SIG-M5 treated with dmso at 0.1 percent for 504 hours (cell line): Measurements from ENCODE around the gene CPXM2.
"Not testable (repeated sequence)": the region's sequence is repeated elsewhere in the genome, so short reads cannot be mapped to it uniquely, and the experiment has no call there.

Source experiments
- DNase-seq: peaks from one replicate; lab custom pipeline; 2025; ENCODE audit not compliant: unreplicated experiment; lab: John Stamatoyannopoulos, UW

CPXM2 gene

GRCh38 chr10:123746061-123746460 lies 145.5 kb downstream of the CPXM2 start:
- no peak for DNase-seq

DNA sequence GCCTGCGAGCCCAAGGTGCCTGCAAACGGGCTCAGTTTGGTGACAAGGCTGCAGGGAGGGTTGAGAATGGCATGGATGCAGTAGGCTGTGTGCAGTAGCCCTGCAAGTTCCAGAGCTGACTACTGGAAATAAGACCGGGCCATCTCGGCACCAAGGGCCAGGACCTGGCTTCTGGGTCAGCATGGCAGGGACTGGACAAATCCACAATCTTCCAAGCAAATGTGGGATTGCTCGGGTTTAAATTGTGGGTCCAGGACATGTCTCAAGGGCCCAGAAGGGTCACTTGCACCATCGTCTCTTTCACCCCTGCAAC lies 147.4 kb downstream of the CPXM2 start:
- no peak for DNase-seq

DNA sequence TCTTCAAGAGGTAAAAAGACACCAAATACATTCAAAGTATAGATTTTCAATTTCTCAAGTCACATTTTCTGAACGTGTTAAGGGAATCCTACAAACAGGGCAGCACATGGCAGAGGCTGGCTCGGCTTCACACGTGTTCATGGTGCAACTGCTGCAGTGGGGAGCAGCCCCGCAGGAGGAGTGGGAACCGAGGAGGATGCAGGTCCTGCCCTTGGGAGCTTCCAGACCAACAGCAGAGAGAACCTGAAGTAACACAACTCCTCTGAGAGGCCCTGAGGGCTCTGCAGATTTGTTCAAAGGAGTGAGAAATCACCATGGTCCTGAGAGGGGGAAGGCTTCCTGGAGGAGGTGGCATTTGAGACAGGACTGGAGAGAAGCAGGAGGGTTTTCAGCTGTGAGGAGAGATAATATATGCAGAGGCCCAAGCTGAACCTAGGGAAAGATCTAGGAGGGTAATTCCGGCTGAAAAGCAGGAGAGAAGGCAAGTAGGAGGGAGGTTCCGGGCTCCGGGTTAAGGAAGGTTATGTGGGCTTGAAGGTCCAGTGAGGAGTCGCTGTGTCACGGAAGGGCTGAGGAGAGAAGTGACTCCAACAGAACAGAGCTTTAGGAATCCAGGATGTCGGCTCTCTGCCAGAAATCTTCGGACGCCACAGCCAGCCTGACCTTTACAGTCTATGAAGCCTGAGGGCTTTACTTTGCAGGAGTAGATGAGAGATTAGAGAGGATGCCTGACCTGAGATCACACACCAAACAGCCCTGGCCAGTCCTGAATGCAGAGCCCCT lies 148.0 kb downstream of the CPXM2 start:
- DNase-seq, result peak; percentile 11

DNA sequence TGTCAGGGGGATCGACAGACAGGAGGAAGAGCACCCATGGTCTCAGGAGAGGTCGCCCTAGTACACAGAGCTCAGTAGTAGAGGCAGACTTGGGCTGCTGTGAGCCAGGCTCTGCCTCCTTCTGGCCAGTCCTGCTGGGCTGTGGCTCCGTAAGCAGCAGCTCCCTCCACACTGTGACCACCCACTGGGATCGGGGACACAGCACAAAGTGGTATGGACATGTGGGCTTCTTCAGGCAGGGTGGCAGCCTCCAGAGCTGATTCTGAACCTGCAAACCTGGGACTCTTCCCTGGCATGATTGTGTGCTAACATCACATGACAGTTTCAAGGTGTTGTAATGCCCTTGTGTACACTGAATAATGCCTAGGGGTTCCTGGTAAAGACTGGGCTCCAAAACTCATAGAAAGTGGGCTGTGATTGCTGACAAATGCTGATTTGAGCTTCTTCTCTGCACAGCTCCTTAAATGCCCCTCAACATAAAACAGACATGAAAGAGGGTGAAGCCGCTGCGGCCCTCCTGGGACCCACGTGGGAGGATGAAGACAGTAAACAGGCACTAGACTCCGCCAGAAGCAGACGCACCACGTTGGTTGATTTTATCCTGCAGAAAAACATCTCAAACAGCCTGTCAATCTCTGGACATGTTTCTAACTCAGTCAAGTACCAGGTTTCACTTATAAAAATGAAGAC lies 148.7 kb downstream of the CPXM2 start:
- DNase-seq, result no peak

DNA sequence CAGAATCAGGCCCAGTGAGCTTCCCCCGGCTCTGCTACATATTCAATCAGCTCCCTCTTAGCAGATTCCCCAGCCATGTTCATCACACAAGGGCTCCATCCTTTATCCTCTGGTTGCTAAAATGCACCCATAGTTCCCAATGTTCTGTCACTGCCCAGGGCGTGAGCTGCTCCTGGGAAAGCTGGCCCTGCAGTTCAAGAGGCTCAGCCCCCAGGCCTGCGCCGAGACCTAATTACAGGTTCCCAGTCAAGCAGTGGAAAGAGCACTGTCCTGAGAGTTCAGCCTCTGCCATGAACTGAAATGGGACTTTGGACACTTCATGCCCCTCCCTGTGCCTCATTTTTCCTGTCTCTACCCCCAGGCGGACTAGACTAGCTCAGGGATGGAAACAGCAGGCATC lies 149.9 kb downstream of the CPXM2 start:
- DNase-seq, result no peak

DNA sequence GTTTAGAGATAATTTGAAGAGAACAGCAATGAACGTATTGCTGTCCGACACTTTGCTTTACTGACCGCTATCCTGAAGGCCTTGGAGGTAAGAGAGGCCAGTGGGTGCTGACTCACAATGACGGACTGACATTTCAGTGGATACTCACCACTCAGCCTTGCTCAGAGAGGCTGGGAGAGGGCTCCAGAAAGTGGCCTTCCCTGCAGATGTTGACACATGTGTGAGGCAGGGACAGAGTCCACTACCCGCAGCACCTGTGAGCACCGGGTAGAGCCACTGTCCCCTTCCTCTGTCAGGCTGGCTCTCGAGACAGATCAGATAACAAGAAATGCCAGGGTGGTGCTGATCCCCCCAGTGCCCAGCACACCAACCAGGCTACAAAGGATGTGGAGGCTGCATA lies 150.5 kb downstream of the CPXM2 start:
- no peak for DNase-seq

DNA sequence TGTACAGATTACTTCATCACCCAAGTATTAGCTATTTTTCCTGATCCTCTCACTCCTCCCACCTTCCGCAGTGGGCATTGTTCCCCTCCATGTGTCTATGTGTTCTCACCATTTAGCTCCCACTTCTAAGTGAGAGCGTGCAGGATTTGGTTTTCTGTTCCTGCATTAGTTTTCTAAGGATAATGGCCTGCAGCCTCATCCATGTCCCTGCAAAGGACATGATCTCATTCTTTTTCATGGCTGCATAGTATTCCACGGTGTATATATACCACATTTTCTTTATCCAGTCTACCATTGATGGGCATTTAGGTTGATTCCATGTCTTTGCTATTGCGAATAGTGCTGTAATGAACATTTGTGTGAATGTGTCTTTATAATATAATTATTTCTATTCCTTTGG lies 154.7 kb downstream of the CPXM2 start:
- DNase-seq, result not testable (repeated sequence)

DNA sequence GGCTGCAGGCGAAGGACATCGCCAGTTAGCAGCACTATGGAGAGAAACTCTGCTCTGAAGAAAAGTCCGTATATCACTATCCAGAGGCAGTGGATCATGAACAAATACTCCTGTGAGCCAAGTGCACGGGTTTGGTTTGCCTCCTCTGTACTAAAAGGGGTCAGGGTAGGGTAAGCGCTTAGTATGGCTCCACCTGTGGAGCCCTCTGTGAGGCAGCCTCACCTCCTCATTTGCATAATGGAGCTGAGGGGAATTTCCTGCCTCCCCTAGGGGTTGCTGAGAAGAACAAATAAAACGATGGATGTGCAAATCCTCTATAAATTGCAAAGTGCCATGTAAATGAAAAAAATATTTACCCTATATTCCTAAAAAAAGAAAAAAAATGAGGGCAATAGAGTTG lies 162.1 kb downstream of the CPXM2 start:
- no peak for DNase-seq

GRCh38 chr10:123726836-123727235 lies 164.8 kb downstream of the CPXM2 start:
- DNase-seq, result no peak

DNA sequence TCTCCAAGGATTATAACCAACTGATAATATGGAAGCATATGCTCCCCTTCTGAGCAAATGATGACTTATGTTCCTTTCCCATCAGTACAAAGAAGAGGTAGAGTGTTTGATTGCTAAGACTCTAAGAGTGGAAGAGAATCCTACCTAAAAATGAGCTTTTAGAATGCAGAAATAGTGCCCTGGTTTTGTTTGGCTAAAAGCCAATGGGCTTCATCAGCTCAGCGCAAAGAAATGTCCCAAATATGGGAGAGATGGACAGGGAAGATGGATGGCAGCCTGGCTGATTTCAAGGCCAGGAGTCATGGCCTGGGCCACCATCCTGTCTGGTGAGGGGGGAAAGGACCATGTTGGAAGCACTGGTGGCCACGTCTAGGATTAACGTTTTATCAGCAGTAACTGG lies 165.2 kb downstream of the CPXM2 start:
- no peak for DNase-seq

DNA sequence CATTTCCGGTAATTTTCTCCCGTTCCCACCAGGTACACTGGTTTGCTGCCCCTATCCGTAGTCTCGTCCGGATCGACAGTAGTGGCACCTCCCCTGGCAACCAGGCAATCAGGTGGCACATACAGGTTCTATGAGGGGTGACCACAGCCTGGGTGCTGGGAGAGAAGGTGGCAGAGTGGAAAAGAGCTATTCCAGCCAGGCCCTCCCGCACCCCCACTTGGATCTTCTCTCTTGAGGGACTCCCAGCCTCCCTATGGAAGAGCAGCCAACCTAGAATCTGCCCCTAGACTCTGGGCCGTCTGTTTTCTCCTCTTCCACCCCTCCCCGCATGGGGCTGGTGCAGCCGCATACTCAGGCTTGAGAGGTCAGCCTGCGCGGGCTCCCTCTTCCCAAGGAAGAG lies 166.9 kb downstream of the CPXM2 start:
- no peak for DNase-seq

- no peak for DNase-seq
These were observed 169.3 kb downstream of the CPXM2 start for GRCh38 chr10:123722351-123722750.

DNA sequence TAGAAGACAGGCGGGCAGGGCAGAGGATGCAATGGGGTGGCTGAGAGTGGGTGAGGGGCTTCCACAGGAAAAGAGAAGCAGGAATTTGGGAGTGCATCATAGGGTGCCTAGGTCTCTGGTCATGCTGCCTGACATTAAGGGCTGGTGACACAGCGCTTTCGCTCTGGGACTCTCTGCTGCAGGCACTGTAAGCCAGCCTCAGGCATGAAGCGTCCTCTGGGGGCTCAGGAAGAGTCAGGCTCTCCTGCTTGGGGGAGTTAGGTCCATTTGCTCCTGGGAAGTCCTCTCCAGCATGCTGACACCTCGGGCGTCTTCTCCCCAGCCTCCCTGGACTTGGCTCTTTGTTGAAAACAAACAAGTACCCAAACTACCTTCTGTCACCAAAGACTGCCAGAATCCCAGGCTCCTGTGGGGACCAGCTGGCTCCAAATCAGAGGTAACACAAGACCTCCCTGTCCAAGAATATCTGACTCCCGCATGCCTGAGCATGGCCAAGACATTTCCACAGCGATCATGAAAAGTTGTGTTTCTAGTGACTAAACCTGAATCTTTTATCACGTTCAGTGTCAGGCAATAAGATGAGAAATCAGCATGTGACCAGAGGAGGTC lies 170.1 kb downstream of the CPXM2 start:
- no peak for DNase-seq

- no peak for DNase-seq
These were observed 171.1 kb downstream of the CPXM2 start for GRCh38 chr10:123720536-123720935.

DNA sequence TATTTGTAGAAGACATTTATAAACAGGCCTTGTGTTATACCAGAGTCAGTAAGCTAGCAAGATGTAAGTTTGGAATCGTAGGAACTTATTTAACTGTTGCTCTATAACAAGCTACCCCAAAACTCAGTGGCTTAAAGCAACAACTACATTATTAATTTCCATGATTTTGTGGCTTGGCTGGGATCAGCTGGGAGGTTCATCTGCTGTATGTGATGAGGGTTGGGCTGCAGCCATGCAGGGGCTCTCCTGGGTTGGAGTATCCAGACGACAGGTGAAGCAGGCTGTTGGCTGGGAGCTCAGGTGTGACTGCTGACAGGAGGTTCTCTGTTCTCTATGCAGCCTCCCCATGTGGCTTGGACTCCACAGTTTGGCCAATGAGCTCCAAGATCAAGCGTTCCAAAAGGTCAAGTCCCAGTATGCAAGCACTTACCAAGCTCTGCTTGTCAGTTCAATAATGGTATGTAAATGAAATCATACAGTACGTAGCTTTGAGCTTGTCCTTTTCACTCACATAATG lies 173.0 kb downstream of the CPXM2 start:
- no peak for DNase-seq

GRCh38 chr10:123717336-123717735 lies 174.3 kb downstream of the CPXM2 start:
- no peak for DNase-seq

DNA sequence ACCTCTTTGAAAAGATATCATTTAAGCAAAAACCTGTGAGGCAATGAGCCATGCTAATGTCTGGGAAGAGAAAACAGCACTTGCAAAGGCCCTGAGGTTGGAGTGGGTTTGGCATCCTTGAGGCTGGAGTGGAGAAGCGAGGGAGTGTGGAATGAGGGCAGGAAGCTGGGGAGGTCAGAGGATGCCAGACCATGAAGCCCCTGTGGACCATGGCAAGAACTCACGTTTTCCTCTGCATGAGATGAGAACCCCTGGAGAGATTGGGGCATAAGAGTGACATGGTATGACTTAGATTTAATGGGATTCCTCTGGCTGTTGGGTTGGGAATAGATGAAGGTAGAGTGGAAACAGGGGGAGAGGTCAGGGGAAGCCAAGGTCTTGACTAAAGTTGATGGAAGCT lies 176.1 kb downstream of the CPXM2 start:
- no peak for DNase-seq

DNA sequence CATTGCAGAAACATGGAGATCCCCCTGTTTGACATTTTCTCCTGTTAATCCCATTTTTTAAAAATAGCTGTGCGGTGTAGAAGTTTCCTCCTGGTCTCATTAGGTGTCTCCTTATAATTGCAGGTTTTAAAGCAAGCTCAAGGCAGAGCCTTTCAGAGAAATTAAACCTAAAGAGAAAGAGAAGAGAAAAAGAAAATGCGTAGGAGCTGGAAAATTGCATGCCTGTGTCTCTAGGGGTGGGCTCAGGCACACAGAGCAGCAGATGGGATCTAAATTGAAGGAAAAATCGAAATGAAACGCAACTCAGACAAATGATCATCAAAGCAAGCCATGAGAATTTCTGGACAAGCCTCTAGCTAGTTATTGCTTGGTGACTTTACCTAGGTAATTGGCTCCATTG lies 185.4 kb downstream of the CPXM2 start:
- DNase-seq, result no peak

DNA sequence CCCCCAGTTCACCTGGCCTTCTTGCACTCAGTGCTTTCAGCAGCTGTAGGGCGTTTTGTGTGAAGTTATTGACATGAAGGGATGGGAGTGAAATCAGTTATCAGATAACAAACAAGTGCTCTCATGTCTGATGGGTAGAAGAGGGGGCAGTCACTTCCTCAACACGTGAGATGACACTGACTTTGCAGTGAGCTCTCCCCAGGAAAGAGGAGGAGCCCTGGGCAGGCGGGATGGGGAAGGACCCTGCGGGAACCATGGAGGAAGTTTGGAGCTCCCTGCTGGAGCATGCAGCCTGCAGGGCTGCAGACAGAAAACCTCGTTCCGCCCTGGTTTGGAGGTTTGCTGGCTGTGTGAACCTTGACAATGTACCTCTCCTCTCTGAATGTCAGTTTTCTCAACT lies 186.8 kb downstream of the CPXM2 start:
- DNase-seq, result no peak

GRCh38 chr10:123704076-123704475 lies 187.5 kb downstream of the CPXM2 start:
- DNase-seq, result no peak

GRCh38 chr10:123703195-123703790 lies 188.3 kb downstream of the CPXM2 start:
- no peak for DNase-seq
